GM12872 (cell line): ENCODE results near the gene NANOS3.

ENCODE experiments used
- TF ChIP-seq, protein P1 (sequence below): IDR thresholded peaks from 3 replicates; pipeline ENCODE4 v1.5.1; 2011; ENCODE audit warnings: low read depth, mild to moderate bottlenecking, low read length, moderate library complexity; ENCODE audit not compliant: insufficient read depth

The NANOS3 gene

DNA sequence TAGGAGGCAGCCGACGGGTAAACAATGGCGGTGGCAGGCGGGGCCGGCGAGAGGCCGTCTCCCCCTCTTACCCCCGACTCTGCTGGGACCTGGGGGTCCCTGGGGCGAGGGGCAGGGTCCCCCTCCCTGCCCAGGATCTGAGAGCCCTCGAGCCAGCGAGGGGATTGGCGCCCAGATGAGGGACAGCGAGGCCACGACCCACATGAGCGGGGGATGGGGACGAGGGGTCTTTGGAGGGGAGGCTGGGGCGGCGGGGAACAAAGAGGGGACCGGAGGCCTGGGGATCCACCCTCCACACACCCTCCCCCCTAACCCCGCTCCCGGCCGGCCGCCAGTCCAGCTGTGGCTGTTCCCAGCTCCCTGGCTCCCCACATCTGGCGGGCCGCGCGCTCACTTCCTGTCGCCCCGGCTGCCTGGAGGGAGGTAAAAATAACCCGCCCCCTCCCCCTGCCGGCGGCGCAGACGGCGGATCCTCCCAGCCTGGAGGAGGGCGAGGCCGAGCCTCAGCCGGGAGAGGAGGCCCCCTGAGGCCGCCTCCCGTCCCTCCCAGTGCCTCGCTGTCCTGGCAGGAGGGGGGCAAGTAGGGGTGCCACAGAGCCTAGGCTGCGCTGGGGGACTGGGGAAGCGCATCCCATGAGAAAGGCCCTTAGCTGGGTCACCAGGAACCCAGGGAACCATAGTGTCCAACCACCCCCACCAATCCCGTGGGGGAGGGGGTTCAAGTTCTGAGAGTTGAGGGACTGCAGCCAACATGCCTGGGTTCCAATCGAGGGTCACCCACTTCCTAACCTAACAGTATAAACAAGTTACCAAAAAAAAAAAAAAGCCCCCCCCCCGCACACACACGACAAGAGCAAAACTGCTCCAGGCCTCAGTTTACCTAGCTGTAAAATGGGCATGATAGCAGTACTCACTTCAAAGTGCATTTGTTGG lies 29.3 kb upstream of the NANOS3 start:
- TF ChIP-seq, protein P1, sequence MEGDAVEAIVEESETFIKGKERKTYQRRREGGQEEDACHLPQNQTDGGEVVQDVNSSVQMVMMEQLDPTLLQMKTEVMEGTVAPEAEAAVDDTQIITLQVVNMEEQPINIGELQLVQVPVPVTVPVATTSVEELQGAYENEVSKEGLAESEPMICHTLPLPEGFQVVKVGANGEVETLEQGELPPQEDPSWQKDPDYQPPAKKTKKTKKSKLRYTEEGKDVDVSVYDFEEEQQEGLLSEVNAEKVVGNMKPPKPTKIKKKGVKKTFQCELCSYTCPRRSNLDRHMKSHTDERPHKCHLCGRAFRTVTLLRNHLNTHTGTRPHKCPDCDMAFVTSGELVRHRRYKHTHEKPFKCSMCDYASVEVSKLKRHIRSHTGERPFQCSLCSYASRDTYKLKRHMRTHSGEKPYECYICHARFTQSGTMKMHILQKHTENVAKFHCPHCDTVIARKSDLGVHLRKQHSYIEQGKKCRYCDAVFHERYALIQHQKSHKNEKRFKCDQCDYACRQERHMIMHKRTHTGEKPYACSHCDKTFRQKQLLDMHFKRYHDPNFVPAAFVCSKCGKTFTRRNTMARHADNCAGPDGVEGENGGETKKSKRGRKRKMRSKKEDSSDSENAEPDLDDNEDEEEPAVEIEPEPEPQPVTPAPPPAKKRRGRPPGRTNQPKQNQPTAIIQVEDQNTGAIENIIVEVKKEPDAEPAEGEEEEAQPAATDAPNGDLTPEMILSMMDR: no peak

DNA sequence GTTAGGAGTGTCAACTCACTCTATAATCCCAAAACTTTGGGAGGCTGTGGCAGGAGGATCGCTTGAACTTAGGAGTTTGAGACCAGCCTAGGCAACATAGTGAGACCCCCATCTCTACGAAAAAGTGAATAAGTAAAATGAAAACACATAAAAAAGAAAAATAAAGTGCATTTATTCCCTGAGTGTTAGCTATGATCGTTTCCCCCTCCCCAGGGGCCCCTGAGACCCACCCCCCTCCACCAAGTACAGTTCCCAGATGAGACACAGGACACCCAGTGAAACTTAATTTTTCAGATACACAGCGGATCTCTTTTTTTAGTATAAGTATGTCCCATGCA lies 28.6 kb upstream of the NANOS3 start:
- TF ChIP-seq, protein P1: no peak

DNA sequence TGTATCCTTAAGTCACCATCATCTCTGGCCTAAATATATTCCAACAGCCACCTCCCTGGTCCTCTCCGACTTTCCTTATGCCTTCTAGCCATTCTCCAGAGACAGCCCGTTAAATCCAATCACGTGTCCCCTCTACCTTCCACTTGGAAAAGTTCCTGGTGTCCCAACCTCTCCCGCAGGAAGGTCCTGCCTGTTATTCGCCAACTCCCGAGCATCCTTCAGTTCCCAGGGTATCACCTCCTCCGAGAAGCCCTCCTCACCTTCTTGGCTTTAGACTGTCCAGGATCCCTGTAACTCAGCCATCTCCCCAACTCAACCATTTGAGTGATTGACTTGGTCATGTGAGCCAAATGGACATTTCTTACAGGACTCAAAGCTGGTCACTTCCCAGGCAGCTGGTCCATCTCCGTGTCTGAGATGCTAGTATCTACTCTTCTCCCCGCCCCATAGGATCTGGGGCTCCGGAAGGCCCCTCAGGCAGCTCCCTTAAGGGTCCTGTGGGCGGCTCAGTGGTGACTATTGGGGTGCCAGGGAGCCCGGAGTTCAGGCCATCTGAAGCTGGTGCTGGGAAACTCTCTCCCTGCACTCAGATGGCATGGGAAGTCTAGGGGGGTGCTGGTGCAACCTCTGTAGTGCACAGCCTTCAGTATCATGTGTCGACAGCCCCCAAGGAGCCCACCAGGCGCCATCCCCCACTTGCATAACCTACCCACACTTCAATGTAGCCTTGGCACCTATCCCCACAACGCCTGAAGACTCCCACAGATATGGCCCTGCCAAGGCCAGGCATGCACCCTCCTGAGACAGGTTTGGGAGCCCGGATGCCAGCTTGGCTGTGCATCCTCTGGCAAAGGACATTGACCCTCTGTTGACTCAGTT lies 27.9 kb upstream of the NANOS3 start:
- TF ChIP-seq, protein P1: no peak

DNA sequence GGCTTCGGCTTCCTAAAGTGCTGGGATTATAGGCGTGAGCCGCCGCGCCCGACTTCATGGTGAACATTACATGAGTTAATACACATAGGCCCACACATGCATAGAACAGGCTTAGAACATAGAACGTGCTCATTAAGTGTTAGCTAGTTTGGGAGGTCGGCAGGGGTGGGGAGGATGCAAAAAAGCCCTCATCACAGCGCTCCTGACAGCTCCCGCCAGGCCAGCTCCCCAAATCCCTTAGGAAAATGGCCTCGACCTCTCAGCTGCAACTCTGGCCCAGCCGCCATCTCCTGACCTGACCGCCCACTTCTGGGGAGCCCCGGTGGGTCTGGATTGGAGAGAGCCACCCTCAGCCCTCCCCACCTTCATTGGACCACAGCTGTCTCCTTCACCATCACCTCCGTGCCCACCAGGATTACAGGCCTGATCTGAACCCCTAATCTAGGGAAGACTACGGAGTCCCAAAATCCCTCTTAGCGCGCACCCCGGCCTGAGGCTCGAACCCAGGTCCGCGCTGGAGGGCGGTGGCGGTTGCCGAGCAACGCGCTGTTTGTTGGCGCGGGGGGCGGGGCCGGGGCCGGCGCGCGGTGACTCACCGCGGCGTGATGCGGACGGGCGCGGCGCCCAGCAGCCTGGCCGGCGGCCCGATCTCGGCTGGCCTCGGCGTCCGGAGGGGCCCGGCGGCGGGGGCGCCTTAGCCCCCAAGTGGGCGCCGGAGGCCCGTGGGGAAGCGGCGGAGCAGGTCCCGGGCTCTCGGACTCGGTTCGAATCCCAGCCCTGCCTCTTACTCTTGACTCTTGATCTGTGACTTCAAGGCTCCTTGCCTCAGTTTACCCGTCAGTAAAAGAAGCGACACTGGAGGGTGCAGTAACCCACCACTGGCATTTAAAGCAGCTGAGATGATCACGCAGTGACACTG lies 26.7 kb upstream of the NANOS3 start:
- TF ChIP-seq, protein P1: no peak

DNA sequence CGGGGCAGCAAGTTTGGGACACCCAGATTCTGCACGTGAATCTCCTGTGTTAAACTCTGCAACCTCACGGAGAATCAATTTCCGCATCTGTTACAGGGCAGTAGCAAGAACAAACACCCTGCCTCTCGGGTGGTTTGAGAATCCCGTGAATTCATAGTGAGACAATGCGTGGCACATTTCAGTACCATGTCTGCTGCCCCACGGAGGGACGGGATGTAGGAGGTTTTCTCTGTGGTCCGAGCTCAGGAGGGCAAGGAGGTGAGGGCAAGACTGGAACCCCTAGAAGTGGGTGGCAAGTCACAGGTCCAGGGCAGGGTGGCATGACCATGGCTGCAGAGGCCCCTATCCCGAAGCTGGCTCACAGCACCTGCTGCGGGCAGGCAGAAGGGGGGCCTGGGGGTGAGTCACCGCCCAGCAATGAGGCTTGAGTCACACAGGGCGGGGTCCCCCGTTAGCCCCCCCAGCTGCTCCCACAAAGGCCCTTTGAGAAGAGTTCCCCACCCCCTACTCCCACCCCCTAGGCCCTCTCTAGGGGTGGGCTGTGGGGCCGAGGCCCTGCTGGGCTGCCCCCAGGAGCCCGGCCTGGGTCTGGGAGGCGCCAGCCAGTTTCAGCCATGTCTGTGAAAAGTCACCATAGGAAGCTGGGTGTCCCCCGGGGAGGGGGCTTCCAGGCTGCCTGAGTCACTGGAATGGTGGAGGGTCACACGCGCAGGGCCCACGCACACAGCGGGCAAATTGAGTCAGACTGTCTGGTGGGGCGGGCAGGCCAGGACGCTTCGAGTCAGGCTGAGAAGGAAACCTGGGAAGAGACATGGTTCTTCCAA lies 25.8 kb upstream of the NANOS3 start:
- TF ChIP-seq, protein P1: no peak

DNA sequence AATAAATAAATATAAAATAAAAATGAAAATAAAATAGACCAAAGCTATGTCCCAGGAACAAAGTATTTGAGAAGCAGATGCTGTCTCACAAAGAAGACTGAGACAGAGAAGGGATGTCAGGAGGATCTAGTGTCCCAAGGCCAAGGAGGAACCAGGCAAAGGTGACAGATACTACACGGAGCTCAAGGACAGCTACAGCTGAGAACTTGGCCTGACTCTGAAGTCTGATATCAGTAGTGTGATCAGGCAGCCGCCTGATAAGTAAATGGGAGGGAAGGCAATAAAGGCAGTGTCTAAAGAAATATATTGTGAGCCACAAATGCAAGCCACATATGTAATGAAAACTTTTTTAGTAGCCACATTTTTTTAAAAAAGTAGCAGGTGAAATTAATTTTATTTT lies 20.4 kb upstream of the NANOS3 start:
- TF ChIP-seq, protein P1: no peak
